Activated naive CD4-positive, alpha-beta T cell treated with anti-CD3 and anti-CD28 coated beads, Interleukin-2, amount 50 U/mL, for 24 hours (primary cell): ENCODE results near the gene GATAD2B.
A peak's percentile ranks its signal among the peaks of the same experiment; 100 is the strongest.

ENCODE experiments used
- H3K27ac Mint-ChIP-seq: one replicate; pipeline ENCODE4 v1.8.0; 2021; ENCODE audit warnings: mild to moderate bottlenecking, mixed read lengths
- H3K27me3 Mint-ChIP-seq: one replicate; pipeline ENCODE4 v1.8.0; 2021; ENCODE audit warnings: mixed read lengths
- H3K36me3 Mint-ChIP-seq: one replicate; pipeline ENCODE4 v1.8.0; 2021; ENCODE audit warnings: mixed read lengths
- H3K4me1 Mint-ChIP-seq: one replicate; pipeline ENCODE4 v1.8.0; 2021; ENCODE audit warnings: mixed read lengths
- H3K4me3 Mint-ChIP-seq: one replicate; pipeline ENCODE4 v1.8.0; 2021; ENCODE audit warnings: mild to moderate bottlenecking, mixed read lengths
- H3K9me3 Mint-ChIP-seq: one replicate; pipeline ENCODE4 v1.8.0; 2021; ENCODE audit warnings: mixed read lengths

Gene GATAD2B

DNA sequence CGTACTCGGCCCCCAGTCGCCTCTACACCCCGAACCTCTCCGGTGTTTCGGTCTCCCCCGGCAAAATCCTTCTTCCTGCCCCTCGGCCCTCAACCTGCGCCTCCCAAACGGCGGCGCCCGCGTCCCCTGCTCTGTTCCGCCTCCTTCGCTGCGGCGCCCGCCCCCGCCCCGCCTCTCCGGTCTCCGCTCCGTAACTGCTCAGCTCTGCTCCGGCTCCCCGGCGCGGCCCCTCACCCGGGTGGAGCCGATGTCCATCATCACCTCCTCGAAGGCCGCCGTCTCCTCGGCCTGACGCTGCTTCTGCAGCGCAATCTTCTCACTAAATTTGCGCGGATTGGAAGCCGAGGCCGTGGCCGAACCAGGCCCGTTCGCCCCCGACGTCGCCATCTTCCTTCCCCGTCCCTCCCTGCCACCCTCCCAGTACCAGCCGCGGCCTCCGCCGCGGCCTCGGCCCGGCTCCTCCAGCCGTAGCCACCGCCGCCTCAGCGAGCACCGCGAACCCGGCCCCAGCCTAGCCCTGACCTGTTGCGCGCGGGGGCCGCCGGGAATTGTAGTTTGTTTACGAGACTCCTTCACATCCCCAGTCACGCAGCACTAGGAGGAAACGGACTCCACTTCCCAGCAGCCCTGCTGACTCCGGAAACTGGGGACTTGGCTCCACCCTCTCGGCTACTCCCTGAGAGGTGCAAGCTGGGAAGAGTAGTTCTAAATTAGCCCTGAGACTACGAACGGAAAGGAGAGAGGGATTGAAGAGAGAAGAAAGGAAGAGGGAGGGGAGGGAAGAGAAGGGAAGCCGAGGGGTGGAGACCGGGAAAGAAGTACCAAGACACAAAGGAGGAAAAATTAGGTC is 35.6 kb upstream of the GATAD2B start, which contains the start of gene CRTC2:
Gene CRTC2, minus strand, starts transcription at position 502 of the 850 bp plus-strand sequence. Its CDS starts 115 bp downstream, at position 387.
- peaks cover 1% of the 10 kb centered on the region for H3K36me3 Mint-ChIP-seq
- peak within 1 kb of the TSS; percentile 96 for H3K27ac Mint-ChIP-seq
- H3K9me3 Mint-ChIP-seq = no peaks in the 10 kb centered on the region
- H3K4me1 Mint-ChIP-seq = peaks cover 56% of the 10 kb centered on the region
- peak within 1 kb of the TSS; percentile 95 for H3K4me3 Mint-ChIP-seq
- H3K27me3 Mint-ChIP-seq = no peaks in the 10 kb centered on the region

DNA sequence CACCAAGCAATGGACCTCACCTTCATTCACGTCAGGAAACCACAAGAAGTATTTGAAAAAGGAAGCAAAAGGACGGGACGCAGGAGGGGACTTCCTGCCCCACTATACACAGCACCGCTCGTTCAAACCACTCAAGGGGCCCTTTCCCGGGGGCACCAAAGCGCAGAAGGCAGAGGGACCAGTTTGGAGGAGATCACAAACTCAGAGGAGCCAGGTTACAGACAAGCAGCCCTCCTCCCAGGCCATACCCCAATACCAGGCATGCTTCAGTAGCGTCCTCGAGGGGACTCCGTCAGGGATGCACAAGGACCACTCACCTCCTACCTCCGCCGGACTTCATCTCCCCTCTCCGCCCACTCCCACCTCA is 35.0 kb upstream of the GATAD2B start:
- Mint-ChIP-seq H3K4me3 (peak overlapping the region; percentile 95), H3K4me1 (peaks cover 55% of the 10 kb centered on the region), H3K27ac (peak overlapping the region; percentile 96), H3K36me3 (peaks cover 1% of the 10 kb centered on the region), H3K27me3 (no peaks in the 10 kb centered on the region), H3K9me3 (no peaks in the 10 kb centered on the region)

GRCh38 chr1:153956997-153957715 is 34.4 kb upstream of the GATAD2B start:
- Mint-ChIP-seq H3K4me3 (peak overlapping the region; percentile 95), H3K36me3 (peaks cover under 1% of the 10 kb centered on the region), H3K4me1 (peaks cover 50% of the 10 kb centered on the region), H3K9me3 (no peaks in the 10 kb centered on the region), H3K27ac (peak overlapping the region; percentile 96), H3K27me3 (no peaks in the 10 kb centered on the region)

DNA sequence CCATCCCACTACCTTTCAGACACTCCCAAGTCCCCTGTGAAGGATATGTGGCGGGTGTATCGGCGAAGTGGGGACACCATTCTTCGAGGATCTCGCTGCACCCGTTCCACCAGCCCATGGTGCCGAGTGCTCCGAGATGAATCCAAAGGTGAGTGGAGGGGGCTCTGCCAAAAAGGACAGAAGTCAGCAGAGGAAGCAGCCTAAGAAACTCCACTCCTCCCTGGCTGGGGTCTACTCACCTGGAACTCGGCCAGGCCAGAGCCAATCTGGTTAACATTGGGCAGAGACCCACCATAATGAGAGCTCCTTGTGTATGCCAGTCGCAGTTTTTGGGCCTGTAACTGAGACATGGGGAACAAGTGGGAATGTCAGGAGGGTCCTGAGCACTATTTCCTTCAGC is 32.1 kb upstream of the GATAD2B start:
- no peak overlapping the region for H3K4me3 Mint-ChIP-seq
- peak overlapping the region; percentile 93 for H3K27ac Mint-ChIP-seq
- peaks cover 10% of the 10 kb centered on the region for H3K36me3 Mint-ChIP-seq
- H3K4me1 Mint-ChIP-seq = peaks cover 50% of the 10 kb centered on the region
- H3K9me3 Mint-ChIP-seq = no peaks in the 10 kb centered on the region
- no peaks in the 10 kb centered on the region for H3K27me3 Mint-ChIP-seq

DNA sequence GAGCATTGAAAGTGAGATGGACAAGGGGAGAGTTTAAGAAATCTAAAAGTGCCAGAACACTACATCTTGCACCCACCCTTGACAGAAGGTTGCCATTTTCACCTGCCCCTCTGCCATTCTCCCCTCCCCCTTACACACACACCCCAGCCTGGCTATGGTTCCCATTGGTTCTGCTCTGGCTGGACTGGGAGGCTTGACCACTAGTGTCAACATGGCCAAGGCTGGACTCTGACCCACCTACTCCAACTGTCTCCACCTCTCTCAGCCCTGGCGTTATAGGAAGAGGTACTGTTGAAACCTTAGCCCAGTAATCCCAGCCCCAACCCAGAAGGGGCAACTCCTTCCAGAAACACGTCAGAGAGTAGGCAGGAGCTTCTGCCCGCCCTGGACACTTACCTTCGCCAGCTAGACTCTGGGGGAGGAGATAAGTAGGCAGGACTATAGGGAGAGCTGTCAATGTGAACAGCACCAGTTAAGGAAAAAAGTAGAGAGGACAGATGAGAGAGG is 31.1 kb upstream of the GATAD2B start:
- Mint-ChIP-seq H3K9me3 (no peaks in the 10 kb centered on the region), H3K27ac (peak overlapping the region; percentile 93), H3K4me1 (peaks cover 50% of the 10 kb centered on the region), H3K27me3 (no peaks in the 10 kb centered on the region), H3K4me3 (peak overlapping the region; percentile 34), H3K36me3 (peaks cover 10% of the 10 kb centered on the region)

- H3K36me3 Mint-ChIP-seq = peaks cover 12% of the 10 kb centered on the region
- peaks cover 41% of the 10 kb centered on the region for H3K4me1 Mint-ChIP-seq
- H3K27me3 Mint-ChIP-seq = no peaks in the 10 kb centered on the region
- H3K27ac Mint-ChIP-seq = peak overlapping the region; percentile 55
- H3K9me3 Mint-ChIP-seq = no peaks in the 10 kb centered on the region
- H3K4me3 Mint-ChIP-seq = no peak overlapping the region
These were observed 29.0 kb upstream of the GATAD2B start for GRCh38 chr1:153951801-153952200.

- Mint-ChIP-seq H3K27me3 (no peaks in the 10 kb centered on the region), H3K4me1 (peaks cover 34% of the 10 kb centered on the region), H3K36me3 (peaks cover 12% of the 10 kb centered on the region), H3K4me3 (no peak overlapping the region), H3K27ac (peak overlapping the region; percentile 96), H3K9me3 (no peaks in the 10 kb centered on the region)
These were observed 28.4 kb upstream of the GATAD2B start for GRCh38 chr1:153951183-153951582.

DNA sequence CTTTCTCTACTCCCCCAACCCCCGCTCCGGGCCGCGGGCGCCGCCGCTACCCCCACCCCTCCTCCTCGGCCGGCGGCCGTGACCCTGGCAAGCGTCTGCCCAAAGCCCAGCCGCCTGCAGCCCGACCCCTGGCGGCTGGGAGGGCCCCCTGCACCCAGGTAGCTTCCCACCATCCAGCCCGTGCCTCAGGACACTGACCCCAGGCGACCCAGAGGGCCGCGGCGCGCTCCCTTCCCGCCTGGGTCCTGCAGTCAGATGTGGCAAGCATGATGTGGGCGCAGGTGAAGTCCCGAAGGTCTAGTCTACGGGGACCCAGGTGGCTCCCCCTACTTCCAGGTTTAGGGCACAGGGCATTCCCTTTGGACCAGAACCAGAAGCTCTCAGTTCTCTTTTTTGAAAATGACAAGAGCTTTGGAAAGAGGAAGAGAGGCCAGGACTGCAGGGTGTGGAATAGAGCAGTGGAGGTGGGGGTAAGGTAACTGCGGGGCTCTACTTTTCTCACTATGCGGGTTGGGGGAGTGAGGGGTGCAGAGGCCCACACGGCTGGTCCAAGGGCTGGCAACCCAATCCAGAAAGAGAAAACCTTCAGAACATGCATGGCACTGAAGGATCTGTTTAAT is 24.0 kb upstream of the GATAD2B start, which contains the start of gene DENND4B:
Gene DENND4B, minus strand, starts transcription at position 97 of the 620 bp plus-strand sequence. CDS start 2,344 bp downstream, outside the sequence.
- H3K4me1 Mint-ChIP-seq = peaks cover 37% of the 10 kb centered on the region
- peak within 1 kb of the TSS; percentile 90 for H3K4me3 Mint-ChIP-seq
- H3K36me3 Mint-ChIP-seq = peaks cover 13% of the 10 kb centered on the region
- no peaks in the 10 kb centered on the region for H3K9me3 Mint-ChIP-seq
- peak within 1 kb of the TSS; percentile 95 for H3K27ac Mint-ChIP-seq
- H3K27me3 Mint-ChIP-seq = no peaks in the 10 kb centered on the region

- no peaks in the 10 kb centered on the region for H3K27me3 Mint-ChIP-seq
- peaks cover 13% of the 10 kb centered on the region for H3K36me3 Mint-ChIP-seq
These were observed 23.2 kb upstream of the GATAD2B start for GRCh38 chr1:153945795-153946621.

GRCh38 chr1:153945131-153945794 is 22.5 kb upstream of the GATAD2B start:
- peaks cover 38% of the 10 kb centered on the region for H3K4me1 Mint-ChIP-seq
- H3K27me3 Mint-ChIP-seq = no peaks in the 10 kb centered on the region
- H3K36me3 Mint-ChIP-seq = peaks cover 8% of the 10 kb centered on the region
- H3K9me3 Mint-ChIP-seq = no peaks in the 10 kb centered on the region
- peak overlapping the region; percentile 90 for H3K4me3 Mint-ChIP-seq
- peak overlapping the region; percentile 95 for H3K27ac Mint-ChIP-seq

More at GRCh38 chr1:153945795-153946621, 23.2 kb upstream of the GATAD2B start:
- no peaks in the 10 kb centered on the region for H3K9me3 Mint-ChIP-seq
- peak overlapping the region; percentile 95 for H3K27ac Mint-ChIP-seq
- H3K4me1 Mint-ChIP-seq = peaks cover 41% of the 10 kb centered on the region
- peak overlapping the region; percentile 90 for H3K4me3 Mint-ChIP-seq

DNA sequence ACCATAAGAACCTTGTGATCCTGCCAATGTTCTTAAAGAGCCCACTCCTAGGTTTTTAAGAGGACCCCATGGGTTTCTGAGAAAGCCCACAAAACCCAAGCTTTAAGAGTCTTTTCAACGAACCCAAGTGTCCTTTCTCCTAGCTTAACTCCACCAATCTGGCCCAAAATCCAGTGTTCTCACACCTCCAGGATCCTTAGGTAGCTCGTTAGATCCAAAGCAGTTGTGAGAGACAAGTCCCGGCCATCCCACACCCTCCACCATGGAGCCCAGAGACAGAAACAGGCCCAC is 22.0 kb upstream of the GATAD2B start:
- Mint-ChIP-seq H3K4me1 (peaks cover 39% of the 10 kb centered on the region), H3K27ac (peak overlapping the region; percentile 95), H3K9me3 (no peaks in the 10 kb centered on the region), H3K27me3 (no peaks in the 10 kb centered on the region), H3K4me3 (peak overlapping the region; percentile 90), H3K36me3 (peaks cover 10% of the 10 kb centered on the region)

- no peaks in the 10 kb centered on the region for H3K27me3 Mint-ChIP-seq
- H3K27ac Mint-ChIP-seq = peak overlapping the region; percentile 95
- peaks cover 39% of the 10 kb centered on the region for H3K4me1 Mint-ChIP-seq
These were observed 21.4 kb upstream of the GATAD2B start for GRCh38 chr1:153944005-153944826.

GRCh38 chr1:153942766-153943549 is 20.2 kb upstream of the GATAD2B start:
- peak overlapping the region; percentile 30 for H3K4me3 Mint-ChIP-seq
- no peaks in the 10 kb centered on the region for H3K27me3 Mint-ChIP-seq
- peaks cover 12% of the 10 kb centered on the region for H3K36me3 Mint-ChIP-seq
- H3K9me3 Mint-ChIP-seq = no peaks in the 10 kb centered on the region
- H3K4me1 Mint-ChIP-seq = peaks cover 39% of the 10 kb centered on the region
- peak overlapping the region; percentile 84 for H3K27ac Mint-ChIP-seq

More at GRCh38 chr1:153944005-153944826, 21.4 kb upstream of the GATAD2B start:
- peak overlapping the region; percentile 90 for H3K4me3 Mint-ChIP-seq
- no peaks in the 10 kb centered on the region for H3K9me3 Mint-ChIP-seq
- peaks cover 12% of the 10 kb centered on the region for H3K36me3 Mint-ChIP-seq
